SK-N-SH treated with all-trans-retinoic acid at 6 μM for 48 hours (cell line): ENCODE measurements around the gene GDA.

Experiments
- ATAC-seq: fragments of 200-7000 bp; cut with Tn5 transposase; 3 replicates; pipeline ENCODE4 v1.9.1; 2020; ENCODE audit warnings: mild to moderate bottlenecking, moderate library complexity
- ARNTL ChIP-seq: fragments of 450-650 bp; formaldehyde crosslinking; IDR thresholded peaks from 2 replicates; pipeline ENCODE4 v1.5.0; 2020; ENCODE audit warnings: low read depth, mild to moderate bottlenecking, moderate library complexity, borderline replicate concordance
- BACH2 ChIP-seq: fragments of 250-450 bp; sonication (Bioruptor Pico); IDR thresholded peaks from 2 replicates; pipeline ENCODE4 v1.9.0; 2021; ENCODE audit warnings: mild to moderate bottlenecking, borderline replicate concordance
- CREB5 ChIP-seq: fragments of 250-450 bp; sonication (Bioruptor Pico); IDR thresholded peaks from 2 replicates; pipeline ENCODE4 v1.5.1; 2020; ENCODE audit warnings: low read depth, mild to moderate bottlenecking, moderate library complexity
- CSDC2 ChIP-seq: fragments of 250-450 bp; sonication (Bioruptor Pico); IDR thresholded peaks from 2 replicates; pipeline ENCODE4 v1.5.0; 2020; ENCODE audit warnings: mild to moderate bottlenecking, moderate library complexity
- CSRNP3 ChIP-seq: fragments of 250-450 bp; sonication (Bioruptor Pico); IDR thresholded peaks from 2 replicates; pipeline ENCODE4 v1.5.1; 2021; ENCODE audit warnings: mild to moderate bottlenecking, moderate library complexity
- ESRRG ChIP-seq: fragments of 250-450 bp; sonication (Bioruptor Pico); IDR thresholded peaks from 2 replicates; pipeline ENCODE4 v1.6.1; 2021; ENCODE audit warnings: mild to moderate bottlenecking
- GLIS3 ChIP-seq: fragments of 250-450 bp; sonication (Bioruptor Pico); IDR thresholded peaks from 2 replicates; pipeline ENCODE4 v1.5.0; 2020; ENCODE audit warnings: mild to moderate bottlenecking, moderate library complexity
- ISL1 ChIP-seq: fragments of 250-450 bp; sonication (Bioruptor Pico); IDR thresholded peaks from 2 replicates; pipeline ENCODE4 v2.1.2; 2022; ENCODE audit warnings: mild to moderate bottlenecking, moderate library complexity
- OSR1 ChIP-seq: fragments of 250-450 bp; sonication (Bioruptor Pico); IDR thresholded peaks from 2 replicates; pipeline ENCODE4 v1.8.0; 2022; ENCODE audit warnings: moderate library complexity, mild to moderate bottlenecking, inconsistent platforms
- PPARA ChIP-seq: fragments of 250-450 bp; sonication (Bioruptor Pico); IDR thresholded peaks from 2 replicates; pipeline ENCODE4 v1.5.0; 2020; ENCODE audit warnings: mild to moderate bottlenecking, borderline replicate concordance
- RARB ChIP-seq: fragments of 250-450 bp; sonication (Bioruptor Pico); IDR thresholded peaks from 2 replicates; pipeline ENCODE4 v1.8.0; 2021; ENCODE audit warnings: mild to moderate bottlenecking, moderate library complexity
- SNAI2 ChIP-seq: fragments of 250-450 bp; sonication (Bioruptor Pico); IDR thresholded peaks from 2 replicates; pipeline ENCODE4 v1.5.0; 2020; ENCODE audit warnings: mild to moderate bottlenecking, moderate library complexity
- TCF4 ChIP-seq: fragments of 250-450 bp; sonication (Bioruptor Pico); IDR thresholded peaks from 2 replicates; pipeline ENCODE4 v1.8.0; 2021; ENCODE audit warnings: mild to moderate bottlenecking, moderate library complexity, borderline replicate concordance
- TOX ChIP-seq: fragments of 250-450 bp; sonication (Bioruptor Pico); IDR thresholded peaks from 2 replicates; pipeline ENCODE4 v1.8.0; 2021; ENCODE audit warnings: mild to moderate bottlenecking, moderate library complexity, borderline replicate concordance
- TSHZ2 ChIP-seq: fragments of 250-450 bp; sonication (Bioruptor Pico); IDR thresholded peaks from 2 replicates; pipeline ENCODE4 v1.5.0; 2020; ENCODE audit warnings: mild to moderate bottlenecking, moderate library complexity
- ZC3H10 ChIP-seq: fragments of 250-450 bp; sonication (Bioruptor Pico); IDR thresholded peaks from 2 replicates; pipeline ENCODE4 v1.5.1; 2021; ENCODE audit warnings: mild to moderate bottlenecking, moderate library complexity
- ZFP3 ChIP-seq: fragments of 250-450 bp; sonication (Bioruptor Pico); IDR thresholded peaks from 2 replicates; pipeline ENCODE4 v1.5.0; 2020; ENCODE audit warnings: mild to moderate bottlenecking, moderate library complexity
- ZFP30 ChIP-seq: fragments of 450-650 bp; formaldehyde crosslinking; IDR thresholded peaks from 2 replicates; pipeline ENCODE4 v1.5.0; 2022; ENCODE audit warnings: mild to moderate bottlenecking, moderate library complexity
- ZNF565 ChIP-seq: fragments of 450-650 bp; formaldehyde crosslinking; conservative IDR thresholded peaks from 2 replicates; pipeline ENCODE4 v1.5.0; 2020; ENCODE audit warnings: low read depth, mild to moderate bottlenecking, moderate library complexity
- ZNF8 ChIP-seq: fragments of 450-650 bp; formaldehyde crosslinking; IDR thresholded peaks from 2 replicates; pipeline ENCODE4 v1.5.0; 2020; ENCODE audit warnings: mild to moderate bottlenecking, moderate library complexity
- TF ChIP-seq, protein P1 (sequence below): fragments of 250-450 bp; sonication (Bioruptor Pico); IDR thresholded peaks from 2 replicates; pipeline ENCODE4 v1.8.0; 2020; ENCODE audit warnings: mild to moderate bottlenecking, moderate library complexity, borderline replicate concordance

GDA gene

DNA sequence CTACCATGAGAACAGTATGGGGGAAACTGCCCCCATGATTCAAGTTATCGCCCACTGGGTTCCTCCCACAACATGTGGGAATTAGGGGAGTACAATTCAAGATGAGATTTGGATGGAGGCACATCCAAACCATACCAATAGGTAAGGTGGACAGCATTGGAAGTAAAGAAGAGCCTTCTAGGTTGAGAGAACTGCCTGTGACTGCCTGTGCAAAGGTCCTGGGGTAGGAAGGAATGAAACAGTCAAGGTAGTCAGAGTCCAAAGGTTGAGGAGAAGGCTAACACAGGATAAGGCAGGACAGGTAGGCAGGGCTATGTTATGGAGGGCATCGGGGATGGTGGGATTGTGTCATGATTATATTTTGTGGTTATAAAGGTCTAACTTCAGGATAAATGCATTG, 6.1 kb downstream of the GDA start:
- TF ChIP-seq ZFP3 (CRISPR knock-in tag) (no peak), ESRRG (CRISPR knock-in tag) (no peak), ZNF565 (CRISPR knock-in tag) (no peak), ISL1 (CRISPR knock-in tag) (no peak), ARNTL (CRISPR knock-in tag) (no peak), ZNF8 (CRISPR knock-in tag) (no peak), GLIS3 (no peak), OSR1 (CRISPR knock-in tag) (no peak)
- TF ChIP-seq, protein P1, sequence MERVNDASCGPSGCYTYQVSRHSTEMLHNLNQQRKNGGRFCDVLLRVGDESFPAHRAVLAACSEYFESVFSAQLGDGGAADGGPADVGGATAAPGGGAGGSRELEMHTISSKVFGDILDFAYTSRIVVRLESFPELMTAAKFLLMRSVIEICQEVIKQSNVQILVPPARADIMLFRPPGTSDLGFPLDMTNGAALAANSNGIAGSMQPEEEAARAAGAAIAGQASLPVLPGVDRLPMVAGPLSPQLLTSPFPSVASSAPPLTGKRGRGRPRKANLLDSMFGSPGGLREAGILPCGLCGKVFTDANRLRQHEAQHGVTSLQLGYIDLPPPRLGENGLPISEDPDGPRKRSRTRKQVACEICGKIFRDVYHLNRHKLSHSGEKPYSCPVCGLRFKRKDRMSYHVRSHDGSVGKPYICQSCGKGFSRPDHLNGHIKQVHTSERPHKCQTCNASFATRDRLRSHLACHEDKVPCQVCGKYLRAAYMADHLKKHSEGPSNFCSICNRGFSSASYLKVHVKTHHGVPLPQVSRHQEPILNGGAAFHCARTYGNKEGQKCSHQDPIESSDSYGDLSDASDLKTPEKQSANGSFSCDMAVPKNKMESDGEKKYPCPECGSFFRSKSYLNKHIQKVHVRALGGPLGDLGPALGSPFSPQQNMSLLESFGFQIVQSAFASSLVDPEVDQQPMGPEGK, result no peak
- TF ChIP-seq, all 23 proteins: peak for 0
- ATAC-seq, result no peak

- ATAC-seq, result no peak
- TF ChIP-seq SNAI2 (CRISPR knock-in tag) (no peak), CREB5 (CRISPR knock-in tag) (no peak), TSHZ2 (no peak), ZC3H10 (no peak), BACH2 (CRISPR knock-in tag) (no peak), ZFP30 (CRISPR knock-in tag) (no peak), ISL1 (CRISPR knock-in tag) (no peak), CSRNP3 (no peak)
These were observed 7.3 kb downstream of the GDA start for GRCh38 chr9:72156586-72156985.

DNA sequence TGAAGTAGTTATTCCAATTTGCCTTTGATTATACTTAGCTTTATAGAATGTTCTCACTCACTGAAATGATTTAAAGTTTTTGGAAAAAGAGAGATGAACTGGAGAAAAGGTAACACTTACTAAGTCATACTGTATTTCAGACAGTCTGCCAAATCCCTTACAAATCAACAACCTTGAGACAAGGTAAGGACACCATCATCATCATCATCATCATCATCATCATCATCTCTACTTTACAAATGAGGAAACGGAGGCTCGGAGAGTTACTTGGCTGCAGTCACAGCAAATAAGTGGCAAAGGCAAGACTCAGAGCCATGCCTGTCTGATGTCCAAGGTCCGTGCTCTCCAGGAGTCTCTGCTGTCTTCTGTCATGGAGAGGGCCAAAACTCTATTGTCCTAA, 9.4 kb downstream of the GDA start:
- ATAC-seq, result no peak
- TF ChIP-seq ISL1 (CRISPR knock-in tag) (no peak), PPARA (no peak), ZC3H10 (no peak), ZNF565 (CRISPR knock-in tag) (no peak), ZNF8 (CRISPR knock-in tag) (no peak), TCF4 (no peak)
- TF ChIP-seq, protein P1, result no peak

DNA sequence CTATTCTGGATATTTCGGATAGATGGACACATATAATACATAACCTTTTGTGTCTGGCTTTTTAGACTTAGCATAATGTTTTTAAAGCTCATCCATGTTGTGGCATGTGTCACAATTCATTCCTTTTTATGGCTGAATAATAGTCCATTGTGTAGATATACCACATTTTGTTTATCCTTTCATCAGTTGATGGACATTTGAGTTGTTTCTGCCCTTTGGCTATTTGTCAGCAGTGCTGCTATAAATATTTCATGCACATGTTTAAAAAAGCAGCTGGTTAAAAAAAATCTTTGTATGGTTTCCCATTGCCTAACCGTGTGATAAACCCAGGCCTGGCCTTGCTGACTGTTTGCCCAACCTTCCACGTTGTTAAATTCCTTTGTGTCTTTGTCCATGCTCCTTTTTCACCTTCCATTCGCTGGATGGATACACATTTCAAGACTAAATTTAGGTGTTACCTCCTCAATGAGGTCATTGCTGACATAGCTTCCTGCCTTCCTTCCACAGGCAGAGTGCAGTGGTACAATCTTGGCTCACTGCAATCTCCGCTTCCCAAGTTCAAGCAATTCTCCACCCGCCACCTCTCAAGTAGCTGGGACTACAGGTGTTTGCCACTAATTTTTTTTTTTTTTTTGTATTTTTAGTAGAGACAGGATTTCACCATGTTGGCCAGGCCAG, 11.3 kb downstream of the GDA start:
- no peak for ATAC-seq
- TF ChIP-seq TSHZ2 (no peak), ARNTL (CRISPR knock-in tag) (no peak), CSDC2 (no peak), ZNF565 (CRISPR knock-in tag) (no peak), CSRNP3 (no peak), ZC3H10 (no peak), TOX (CRISPR knock-in tag) (no peak), RARB (CRISPR knock-in tag) (no peak), BACH2 (CRISPR knock-in tag) (no peak), OSR1 (CRISPR knock-in tag) (no peak)
